ENCODE data around the gene C1orf210. TPM values are rescaled to one million over a fixed set of nuclear protein-coding genes. Genes with fewer than 3 reads are reported as not detected.

Gene C1orf210
- total and polyA plus RNA-seq, 2 donors (not counting 1 experiment from before 2014, with no cell fraction given): not detected

GRCh38 chr1:43317817-43318471, 32.6 kb upstream of the C1orf210 start:
- intact Hi-C loops (cut with micrococcal nuclease): no loop called here
- Mint-ChIP-seq H3K4me1 (no peaks in the 10 kb centered on the region), H3K27me3 (no peaks in the 10 kb centered on the region), H3K4me3 (no peak overlapping the region), H3K27ac (no peak overlapping the region), H3K9me3 (ENCODE audit: insufficient read depth) (no peaks in the 10 kb centered on the region)
- Histone ChIP-seq H3K4me2 (replicated peaks; ENCODE audit: low read depth, low read length, poor library complexity, severe bottlenecking) (no peak overlapping the region), H3K27me3 (replicated peaks in 1 of 4; ENCODE audit: control extremely low read depth in 1 of 4, control insufficient read depth in 3 of 4, insufficient read depth in 4 of 4, low read length in 3 of 4) (no peaks in the 10 kb centered on the region), H2AFZ (ENCODE audit: insufficient read depth, low read depth, low read length, poor library complexity, severe bottlenecking) (no peak overlapping the region), H3K36me3 (replicated peaks in 1 of 2; ENCODE audit: control extremely low read depth in 1 of 2, control insufficient read depth in 1 of 2, extremely low read depth in 1 of 2, insufficient read depth in 2 of 2, low read length in 1 of 2) (no peaks in the 10 kb centered on the region), H3K9ac (ENCODE audit: low read length) (no peak overlapping the region), H3K27ac (ENCODE audit: low read length in 2 of 2) (no peak overlapping the region), H3K79me2 (ENCODE audit: control insufficient read depth, insufficient read depth, low read length) (no peaks in the 10 kb centered on the region), H3K4me3 (ENCODE audit: control extremely low read depth in 1 of 5, extremely low read depth in 1 of 5, insufficient read depth in 1 of 5, low read depth in 2 of 5, low read length in 4 of 5) (no peak overlapping the region), H4K20me1 (ENCODE audit: control insufficient read depth, insufficient read depth, low read length, poor library complexity, severe bottlenecking) (no peaks in the 10 kb centered on the region), H3K9me3 (ENCODE audit: control extremely low read depth in 1 of 3, control insufficient read depth in 2 of 3, insufficient read depth in 1 of 3, low read length in 2 of 3) (no peaks in the 10 kb centered on the region), H3K4me1 (ENCODE audit: control insufficient read depth in 2 of 2, insufficient read depth in 2 of 2, low read length in 2 of 2) (no peaks in the 10 kb centered on the region)
- TF ChIP-seq CTCF (IDR thresholded peaks at IDR 0.05): no peak
- TF ChIP-seq EZH2 (IDR thresholded peaks at IDR 0.05; ENCODE audit: borderline replicate concordance, insufficient read depth, low read depth, low read length, poor library complexity, severe bottlenecking): no peak
- POLR2A ChIA-PET: no interaction called here
- ATAC-seq (ENCODE audit: low read depth): no peak
- CTCF ChIA-PET: no interaction called here
- DNase-seq: no peak
- 91% methylated on average over 15 of the region's 15 CpGs for WGBS (ENCODE audit: insufficient coverage)

- no peak overlapping the region for H3K9ac ChIP-seq (ENCODE audit: low read length)
- H3K9me3 ChIP-seq (ENCODE audit: control extremely low read depth in 1 of 3, control insufficient read depth in 2 of 3, insufficient read depth in 1 of 3, low read length in 2 of 3): no peaks in the 10 kb centered on the region
Observed at GRCh38 chr1:43316738-43317520, 31.5 kb upstream of the C1orf210 start.

More at GRCh38 chr1:43316738-43317520, 31.5 kb upstream of the C1orf210 start:
- WGBS (ENCODE audit: insufficient coverage): 93% methylated on average over 15 of the region's 16 CpGs
- Mint-ChIP-seq H3K27ac (no peak overlapping the region), H3K9me3 (ENCODE audit: insufficient read depth) (no peaks in the 10 kb centered on the region), H3K4me1 (no peaks in the 10 kb centered on the region), H3K27me3 (no peaks in the 10 kb centered on the region), H3K4me3 (no peak overlapping the region)
- CTCF ChIA-PET: no interaction called here
- Histone ChIP-seq H3K79me2 (ENCODE audit: control insufficient read depth, insufficient read depth, low read length) (no peaks in the 10 kb centered on the region), H3K4me2 (replicated peaks; ENCODE audit: low read depth, low read length, poor library complexity, severe bottlenecking) (no peak overlapping the region), H3K27me3 (replicated peaks in 1 of 4; ENCODE audit: control extremely low read depth in 1 of 4, control insufficient read depth in 3 of 4, insufficient read depth in 4 of 4, low read length in 3 of 4) (no peaks in the 10 kb centered on the region), H3K27ac (ENCODE audit: low read length in 2 of 2) (no peak overlapping the region), H3K36me3 (replicated peaks in 1 of 2; ENCODE audit: control extremely low read depth in 1 of 2, control insufficient read depth in 1 of 2, extremely low read depth in 1 of 2, insufficient read depth in 2 of 2, low read length in 1 of 2) (no peaks in the 10 kb centered on the region), H3K4me1 (ENCODE audit: control insufficient read depth in 2 of 2, insufficient read depth in 2 of 2, low read length in 2 of 2) (no peaks in the 10 kb centered on the region), H4K20me1 (ENCODE audit: control insufficient read depth, insufficient read depth, low read length, poor library complexity, severe bottlenecking) (no peaks in the 10 kb centered on the region), H3K4me3 (ENCODE audit: control extremely low read depth in 1 of 5, extremely low read depth in 1 of 5, insufficient read depth in 1 of 5, low read depth in 2 of 5, low read length in 4 of 5) (no peak overlapping the region), H2AFZ (ENCODE audit: insufficient read depth, low read depth, low read length, poor library complexity, severe bottlenecking) (no peak overlapping the region)
- DNase-seq (no peak), ATAC-seq (ENCODE audit: low read depth) (no peak)
- TF ChIP-seq EZH2 (IDR thresholded peaks at IDR 0.05; ENCODE audit: borderline replicate concordance, insufficient read depth, low read depth, low read length, poor library complexity, severe bottlenecking) (no peak), CTCF (IDR thresholded peaks at IDR 0.05) (no peak)
- POLR2A ChIA-PET: no interaction called here
- intact Hi-C loops (cut with micrococcal nuclease): no loop called here
